ENCODE data around the gene CEP57L1. TPM values are rescaled to one million over a fixed set of nuclear protein-coding genes. Genes with fewer than 3 reads are reported as not detected.

The CEP57L1 gene
- total RNA-seq, 1 donor from 2014 or later = 16.7 TPM

GRCh38 chr6:109165392-109165974 lies 70.2 kb downstream of the CEP57L1 start:
- Histone ChIP-seq H3K4me3 (ENCODE audit: low read depth, low read length) (no peak overlapping the region), H3K36me3 (ENCODE audit: control insufficient read depth, insufficient read depth, low read length) (no peaks in the 10 kb centered on the region), H3K27me3 (ENCODE audit: control insufficient read depth, insufficient read depth, low read length) (no peaks in the 10 kb centered on the region)
- TF ChIP-seq, protein P1, sequence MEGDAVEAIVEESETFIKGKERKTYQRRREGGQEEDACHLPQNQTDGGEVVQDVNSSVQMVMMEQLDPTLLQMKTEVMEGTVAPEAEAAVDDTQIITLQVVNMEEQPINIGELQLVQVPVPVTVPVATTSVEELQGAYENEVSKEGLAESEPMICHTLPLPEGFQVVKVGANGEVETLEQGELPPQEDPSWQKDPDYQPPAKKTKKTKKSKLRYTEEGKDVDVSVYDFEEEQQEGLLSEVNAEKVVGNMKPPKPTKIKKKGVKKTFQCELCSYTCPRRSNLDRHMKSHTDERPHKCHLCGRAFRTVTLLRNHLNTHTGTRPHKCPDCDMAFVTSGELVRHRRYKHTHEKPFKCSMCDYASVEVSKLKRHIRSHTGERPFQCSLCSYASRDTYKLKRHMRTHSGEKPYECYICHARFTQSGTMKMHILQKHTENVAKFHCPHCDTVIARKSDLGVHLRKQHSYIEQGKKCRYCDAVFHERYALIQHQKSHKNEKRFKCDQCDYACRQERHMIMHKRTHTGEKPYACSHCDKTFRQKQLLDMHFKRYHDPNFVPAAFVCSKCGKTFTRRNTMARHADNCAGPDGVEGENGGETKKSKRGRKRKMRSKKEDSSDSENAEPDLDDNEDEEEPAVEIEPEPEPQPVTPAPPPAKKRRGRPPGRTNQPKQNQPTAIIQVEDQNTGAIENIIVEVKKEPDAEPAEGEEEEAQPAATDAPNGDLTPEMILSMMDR (IDR thresholded peaks at IDR 0.05; ENCODE audit: insufficient read depth, low read length, poor library complexity, severe bottlenecking) = no peak
- peak; percentile 47 for DNase-seq (ENCODE audit: low read depth)

DNA sequence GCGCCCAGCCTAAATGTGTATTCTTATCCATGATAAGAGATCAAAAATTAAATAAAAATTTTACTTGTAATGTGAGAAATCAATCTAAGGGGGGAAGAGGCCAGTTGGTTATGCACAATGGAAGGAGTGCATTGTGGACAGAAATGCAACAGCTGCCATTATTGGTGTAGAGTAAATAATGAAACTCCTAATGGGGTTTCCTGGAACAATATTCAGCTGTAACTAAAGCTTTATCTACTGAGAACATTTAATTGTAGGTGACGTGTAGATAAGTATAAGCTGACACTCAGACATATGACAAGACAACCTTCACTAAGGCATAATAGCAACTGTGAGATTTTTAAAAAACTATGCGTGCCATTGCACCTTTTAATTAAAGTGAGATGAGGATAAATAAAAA lies 71.4 kb downstream of the CEP57L1 start:
- H3K4me3 ChIP-seq (ENCODE audit: low read depth, low read length) = no peak overlapping the region
- H3K27me3 ChIP-seq (ENCODE audit: control insufficient read depth, insufficient read depth, low read length) = no peaks in the 10 kb centered on the region
- TF ChIP-seq, protein P1 (IDR thresholded peaks at IDR 0.05; ENCODE audit: insufficient read depth, low read length, poor library complexity, severe bottlenecking) = no peak
- H3K36me3 ChIP-seq (ENCODE audit: control insufficient read depth, insufficient read depth, low read length) = no peaks in the 10 kb centered on the region
- no peak for DNase-seq (ENCODE audit: low read depth)

DNA sequence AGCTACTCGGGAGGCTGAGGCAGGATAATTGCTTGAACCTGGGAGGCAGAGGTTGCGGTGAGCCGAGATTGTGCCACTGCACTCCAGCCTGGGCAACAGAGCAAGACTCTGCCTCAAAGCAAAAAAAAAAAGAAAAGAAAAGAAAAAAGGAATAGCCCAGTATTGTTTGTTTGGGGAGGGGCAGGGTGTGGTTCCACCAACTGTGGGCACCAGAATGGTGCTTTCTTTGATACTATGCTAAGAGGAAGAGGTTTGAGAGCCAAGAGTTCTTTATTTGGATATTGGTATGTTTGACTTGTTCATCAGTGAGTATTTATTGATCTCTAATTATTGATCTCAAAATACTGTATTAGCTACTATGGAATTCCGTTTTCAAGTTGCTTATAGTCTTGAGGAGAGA lies 72.3 kb downstream of the CEP57L1 start:
- no peaks in the 10 kb centered on the region for H3K27me3 ChIP-seq (ENCODE audit: control insufficient read depth, insufficient read depth, low read length)
- TF ChIP-seq, protein P1 (IDR thresholded peaks at IDR 0.05; ENCODE audit: insufficient read depth, low read length, poor library complexity, severe bottlenecking) = no peak
- DNase-seq (ENCODE audit: low read depth) = no peak
- H3K36me3 ChIP-seq (ENCODE audit: control insufficient read depth, insufficient read depth, low read length) = no peaks in the 10 kb centered on the region
- no peak overlapping the region for H3K4me3 ChIP-seq (ENCODE audit: low read depth, low read length)

- DNase-seq (ENCODE audit: low read depth) = no peak
- TF ChIP-seq, protein P1 (IDR thresholded peaks at IDR 0.05; ENCODE audit: insufficient read depth, low read length, poor library complexity, severe bottlenecking) = no peak
- Histone ChIP-seq H3K27me3 (ENCODE audit: control insufficient read depth, insufficient read depth, low read length) (no peaks in the 10 kb centered on the region), H3K4me3 (ENCODE audit: low read depth, low read length) (no peak overlapping the region), H3K36me3 (ENCODE audit: control insufficient read depth, insufficient read depth, low read length) (no peaks in the 10 kb centered on the region)
Observed at GRCh38 chr6:109170333-109170732, 75.0 kb downstream of the CEP57L1 start.

DNA sequence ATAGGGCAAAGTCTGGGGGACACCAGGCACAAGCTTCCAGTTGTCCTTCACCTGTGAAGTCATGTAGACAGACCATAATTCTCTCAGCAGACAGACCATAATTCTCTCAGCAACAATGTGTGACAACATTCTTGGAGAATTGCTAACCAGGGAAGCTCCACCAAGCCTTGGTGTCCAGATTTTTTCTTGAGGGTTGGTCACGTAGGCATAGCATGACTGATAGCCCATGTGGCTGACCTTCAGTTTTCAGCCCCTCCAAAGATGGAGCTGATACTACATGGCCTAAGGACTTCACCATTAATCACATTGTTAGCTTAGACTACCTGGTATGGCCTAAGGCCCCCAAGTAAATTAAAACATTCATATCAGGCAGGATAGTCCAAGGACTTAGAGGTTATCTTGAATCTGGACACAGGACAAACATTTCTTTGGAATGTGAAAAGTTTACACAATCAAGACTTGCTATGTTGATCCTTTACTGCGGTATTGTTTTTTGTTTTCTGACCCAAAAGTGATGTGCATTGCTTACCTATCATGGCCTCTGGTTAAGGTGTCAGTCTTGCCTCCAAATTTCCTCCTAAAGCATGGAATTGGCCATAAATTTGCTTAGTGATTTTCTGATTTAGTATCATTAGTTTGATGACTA lies 76.9 kb downstream of the CEP57L1 start:
- DNase-seq (ENCODE audit: low read depth) = no peak
- H3K4me3 ChIP-seq (ENCODE audit: low read depth, low read length) = no peak overlapping the region
- TF ChIP-seq, protein P1 (IDR thresholded peaks at IDR 0.05; ENCODE audit: insufficient read depth, low read length, poor library complexity, severe bottlenecking) = no peak

DNA sequence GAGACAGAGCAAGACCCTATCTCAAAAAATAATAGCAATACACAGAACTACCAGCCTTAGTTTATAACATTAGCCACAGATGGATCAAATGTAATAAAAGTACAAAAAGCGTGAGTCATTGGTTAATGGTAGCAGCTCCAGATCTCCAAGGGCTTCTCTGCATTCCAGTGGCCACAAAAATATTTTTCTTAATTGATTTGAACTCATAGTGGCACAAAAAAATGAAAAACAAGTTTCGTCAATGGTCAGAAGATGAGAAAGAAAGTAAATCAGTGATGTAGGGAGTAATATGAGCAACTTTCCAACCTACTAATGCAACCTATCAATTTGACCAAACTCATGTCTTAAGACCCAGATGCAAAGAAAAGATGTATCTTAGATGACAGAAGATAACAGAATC lies 79.6 kb downstream of the CEP57L1 start:
- DNase-seq (ENCODE audit: low read depth) = no peak
- Histone ChIP-seq H3K36me3 (ENCODE audit: control insufficient read depth, insufficient read depth, low read length) (no peaks in the 10 kb centered on the region), H3K27me3 (ENCODE audit: control insufficient read depth, insufficient read depth, low read length) (no peaks in the 10 kb centered on the region), H3K4me3 (ENCODE audit: low read depth, low read length) (no peak overlapping the region)
- TF ChIP-seq, protein P1 (IDR thresholded peaks at IDR 0.05; ENCODE audit: insufficient read depth, low read length, poor library complexity, severe bottlenecking) = no peak

More for the DNA sequence above, 76.9 kb downstream of the CEP57L1 start:
- no peaks in the 10 kb centered on the region for H3K27me3 ChIP-seq (ENCODE audit: control insufficient read depth, insufficient read depth, low read length)
- H3K36me3 ChIP-seq (ENCODE audit: control insufficient read depth, insufficient read depth, low read length) = no peaks in the 10 kb centered on the region

Measured in kidney epithelial cell (primary cell).